HG02884 (cell line): ENCODE measurements around the gene RYR1.
"Not testable (repeated sequence)": the region's sequence is repeated elsewhere in the genome, so short reads cannot be mapped to it uniquely, and the experiment has no call there.

ENCODE experiments used
- ATAC-seq: cut with Tn5 transposase; IDR thresholded peaks from one replicate; pipeline ENCODE4 v1.9.1; 2021; ENCODE audit warnings: mild to moderate bottlenecking, moderate library complexity; ENCODE audit not compliant: unreplicated experiment

RYR1 gene

DNA sequence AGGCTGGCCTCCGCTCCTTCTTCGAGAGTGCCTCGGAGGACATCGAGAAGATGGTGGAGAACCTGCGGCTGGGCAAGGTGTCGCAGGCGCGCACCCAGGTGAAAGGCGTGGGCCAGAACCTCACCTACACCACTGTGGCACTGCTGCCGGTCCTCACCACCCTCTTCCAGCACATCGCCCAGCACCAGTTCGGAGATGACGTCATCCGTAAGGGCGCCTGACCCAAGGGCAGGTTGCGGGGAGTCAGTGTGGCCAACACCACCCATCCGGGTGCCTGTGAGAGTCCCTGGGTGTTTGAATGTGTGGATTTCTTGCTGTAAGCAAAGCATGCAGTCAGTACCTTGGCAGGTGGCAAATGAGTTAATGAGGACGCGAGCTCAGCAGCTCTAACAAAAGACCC, 78.8 kb downstream of the RYR1 start:
- ATAC-seq = no peak

DNA sequence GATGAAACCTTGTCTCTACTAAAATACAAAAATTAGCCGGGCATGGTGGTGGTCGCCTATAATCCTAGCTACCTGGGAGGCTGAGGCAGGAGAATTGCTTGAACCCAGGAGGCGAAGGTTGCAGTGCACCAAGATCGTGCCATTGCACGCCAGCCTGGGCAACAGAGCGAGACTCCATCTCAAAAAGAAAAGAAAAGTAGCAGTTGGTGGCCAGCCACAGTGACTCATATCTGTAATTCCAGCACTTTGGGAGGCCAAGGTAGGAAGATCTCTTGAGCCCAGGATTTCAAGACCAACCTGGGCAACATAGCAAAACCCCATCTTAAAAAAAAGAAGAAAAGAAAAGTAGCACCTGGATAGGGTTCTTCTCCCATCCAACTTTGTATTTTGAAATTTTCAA, 79.7 kb downstream of the RYR1 start:
- not testable (repeated sequence) for ATAC-seq

DNA sequence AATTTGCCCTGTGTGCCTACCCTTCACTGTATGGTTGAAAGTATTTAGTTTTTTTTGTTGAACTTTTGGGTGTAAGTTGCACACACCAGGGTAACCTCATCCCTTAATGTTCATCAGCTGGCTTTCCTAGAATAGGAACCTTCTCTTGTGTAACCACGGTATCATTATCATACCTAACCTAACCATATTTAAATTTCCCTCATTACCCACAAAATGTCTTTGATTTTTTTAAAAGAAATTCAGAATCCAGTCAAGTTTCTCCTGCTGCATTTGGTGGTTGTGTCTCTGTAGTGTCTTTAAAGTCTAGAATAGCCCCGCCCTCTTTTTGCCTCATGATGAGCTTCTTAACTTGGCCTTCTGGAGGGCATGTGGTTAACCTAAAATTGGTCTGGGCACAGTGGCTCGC, 80.3 kb downstream of the RYR1 start:
- ATAC-seq = no peak

DNA sequence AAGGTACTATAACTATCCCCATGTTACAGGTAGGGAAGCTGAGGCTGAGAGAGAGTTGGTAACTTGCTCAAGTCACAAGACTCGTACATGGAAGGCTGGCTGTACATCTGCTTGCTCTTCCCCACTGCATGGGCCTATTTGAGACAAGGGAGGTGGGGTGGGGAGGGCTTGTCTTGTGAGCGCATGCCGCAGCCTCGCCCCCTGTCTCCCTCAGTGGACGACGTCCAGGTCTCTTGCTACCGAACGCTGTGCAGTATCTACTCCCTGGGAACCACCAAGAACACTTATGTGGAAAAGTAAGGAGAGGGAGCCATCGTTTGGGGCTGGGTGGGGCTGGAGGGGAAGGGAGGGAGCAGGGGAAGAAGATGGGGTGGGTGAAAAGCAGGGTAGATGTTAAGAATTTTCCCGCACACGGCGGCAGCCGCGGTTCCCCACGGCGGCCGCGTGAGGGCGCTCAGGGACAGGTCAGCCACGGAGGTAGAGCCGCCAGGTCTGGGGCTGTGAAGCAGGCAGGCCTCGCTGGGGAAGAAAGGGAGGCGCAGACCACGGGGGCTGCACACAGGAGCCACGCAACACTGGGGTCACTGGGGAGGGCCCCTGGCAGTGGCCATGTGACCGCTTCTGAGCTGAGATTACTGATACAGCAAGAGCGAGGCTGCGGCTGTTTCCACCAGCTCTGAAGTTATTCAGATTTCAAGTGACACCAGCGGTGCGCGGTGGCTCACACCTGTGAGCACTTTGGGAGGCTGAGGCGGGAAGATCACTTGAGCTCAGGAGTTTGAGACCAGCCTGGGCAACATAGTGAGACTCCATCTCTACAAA, 81.5 kb downstream of the RYR1 start:
- no peak for ATAC-seq

DNA sequence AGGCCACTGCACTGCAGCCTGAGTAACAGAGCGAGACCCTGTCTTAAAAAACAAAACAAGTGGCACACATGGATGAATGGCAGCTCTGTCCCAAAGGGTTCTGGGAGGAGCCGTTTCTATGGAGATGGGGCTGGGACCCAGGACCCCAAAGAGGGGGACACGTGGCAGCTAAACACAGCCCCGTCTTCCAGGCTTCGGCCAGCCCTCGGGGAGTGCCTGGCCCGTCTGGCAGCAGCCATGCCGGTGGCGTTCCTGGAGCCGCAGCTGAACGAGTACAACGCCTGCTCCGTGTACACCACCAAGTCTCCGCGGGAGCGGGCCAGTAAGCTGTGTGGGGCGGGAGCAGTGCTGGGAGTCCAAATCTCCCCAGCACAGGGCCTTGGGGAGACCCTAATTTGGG, 82.4 kb downstream of the RYR1 start:
- ATAC-seq = no peak

DNA sequence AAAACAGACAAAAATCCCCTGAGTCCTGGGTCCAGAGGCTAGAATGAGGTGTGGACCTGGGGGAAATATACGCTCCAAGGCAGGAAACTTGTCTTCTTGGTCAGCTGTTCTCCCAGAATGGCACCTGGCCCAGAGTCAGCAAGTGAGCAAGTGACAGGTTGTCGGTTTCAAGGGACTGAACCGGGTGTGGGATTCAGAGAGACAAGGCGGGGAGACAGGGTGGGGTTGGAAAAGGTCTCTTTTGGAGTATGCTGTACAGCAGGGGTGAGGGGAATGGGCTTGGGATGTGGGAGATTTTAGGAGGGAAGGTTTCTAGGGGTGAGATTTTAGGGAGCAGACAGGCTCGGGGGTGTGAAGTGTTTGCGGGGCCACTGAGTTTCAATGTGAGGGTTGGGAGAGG, 83.3 kb downstream of the RYR1 start:
- ATAC-seq = no peak

DNA sequence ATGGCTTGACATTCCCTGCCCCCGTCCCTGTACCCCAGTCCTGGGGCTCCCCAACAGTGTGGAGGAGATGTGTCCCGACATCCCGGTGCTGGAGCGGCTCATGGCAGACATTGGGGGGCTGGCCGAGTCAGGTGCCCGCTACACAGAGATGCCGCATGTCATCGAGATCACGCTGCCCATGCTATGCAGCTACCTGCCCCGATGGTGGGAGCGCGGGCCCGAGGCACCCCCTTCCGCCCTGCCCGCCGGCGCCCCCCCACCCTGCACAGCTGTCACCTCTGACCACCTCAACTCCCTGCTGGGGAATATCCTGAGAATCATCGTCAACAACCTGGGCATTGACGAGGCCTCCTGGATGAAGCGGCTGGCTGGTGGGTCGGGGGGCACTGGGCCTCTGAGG, 83.8 kb downstream of the RYR1 start:
- ATAC-seq = no peak

DNA sequence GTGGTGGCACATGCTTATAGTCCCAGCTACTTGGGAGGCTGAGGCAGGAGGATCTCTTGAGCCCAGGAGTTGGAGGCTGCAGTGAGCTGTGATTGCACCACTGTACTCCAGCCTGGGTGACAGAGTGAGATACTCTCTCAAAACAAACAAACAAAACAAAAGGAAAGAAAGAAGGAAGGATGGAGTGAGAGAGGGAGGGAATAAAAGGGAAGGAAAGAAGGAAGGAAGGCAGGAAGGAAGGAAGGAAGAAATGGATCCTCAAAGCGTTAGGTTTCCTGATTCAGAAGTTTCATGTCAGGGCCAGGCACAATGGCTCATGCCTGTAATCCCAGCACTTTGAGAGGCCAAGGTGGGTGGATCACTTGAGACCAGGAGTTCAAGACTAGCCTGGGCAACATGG, 84.5 kb downstream of the RYR1 start:
- ATAC-seq = not testable (repeated sequence)

DNA sequence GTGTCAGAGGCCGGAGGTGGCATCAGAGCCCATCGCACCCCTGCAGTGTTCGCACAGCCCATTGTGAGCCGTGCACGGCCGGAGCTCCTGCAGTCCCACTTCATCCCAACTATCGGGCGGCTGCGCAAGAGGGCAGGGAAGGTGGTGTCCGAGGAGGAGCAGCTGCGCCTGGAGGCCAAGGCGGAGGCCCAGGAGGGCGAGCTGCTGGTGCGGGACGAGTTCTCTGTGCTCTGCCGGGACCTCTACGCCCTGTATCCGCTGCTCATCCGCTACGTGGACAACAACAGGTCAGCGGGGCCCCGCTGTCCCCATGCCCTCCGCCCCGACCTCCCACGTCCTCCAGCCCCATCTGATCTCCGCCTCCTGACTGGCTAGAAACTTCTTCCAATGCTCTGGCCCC, 85.7 kb downstream of the RYR1 start:
- ATAC-seq = no peak

DNA sequence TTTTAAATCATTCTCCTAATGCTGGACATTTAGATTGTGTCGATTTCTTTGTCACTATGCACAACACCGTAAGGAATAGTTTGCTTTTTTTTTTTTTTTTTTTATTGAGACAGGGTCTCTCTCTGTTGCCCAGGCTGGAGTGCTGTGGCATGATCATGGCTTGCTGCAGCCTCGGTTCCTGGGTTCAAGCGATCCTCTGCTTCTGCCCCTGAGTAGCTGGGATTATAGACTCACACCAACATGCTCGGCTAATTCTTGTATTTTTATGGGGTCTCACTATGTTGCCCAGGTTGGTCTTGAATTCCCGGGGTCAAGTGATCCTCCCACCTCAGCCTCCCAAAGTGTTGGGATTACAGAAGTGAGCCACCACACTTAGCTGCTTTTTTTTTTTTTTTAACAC, 86.5 kb downstream of the RYR1 start:
- no peak for ATAC-seq

DNA sequence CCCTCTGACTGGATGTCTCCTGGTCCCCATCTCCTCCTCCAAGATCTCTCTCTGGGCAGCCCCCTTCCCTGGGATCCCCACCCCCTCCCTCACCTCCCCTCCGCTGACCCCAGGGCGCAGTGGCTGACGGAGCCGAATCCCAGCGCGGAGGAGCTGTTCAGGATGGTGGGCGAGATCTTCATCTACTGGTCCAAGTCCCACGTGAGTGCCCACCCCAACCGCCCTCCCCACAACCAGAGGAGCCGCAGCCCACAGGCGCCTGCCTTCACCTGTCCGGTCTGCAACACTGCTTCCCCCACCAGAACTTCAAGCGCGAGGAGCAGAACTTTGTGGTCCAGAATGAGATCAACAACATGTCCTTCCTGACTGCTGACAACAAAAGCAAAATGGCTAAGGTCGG, 89.4 kb downstream of the RYR1 start:
- no peak for ATAC-seq

DNA sequence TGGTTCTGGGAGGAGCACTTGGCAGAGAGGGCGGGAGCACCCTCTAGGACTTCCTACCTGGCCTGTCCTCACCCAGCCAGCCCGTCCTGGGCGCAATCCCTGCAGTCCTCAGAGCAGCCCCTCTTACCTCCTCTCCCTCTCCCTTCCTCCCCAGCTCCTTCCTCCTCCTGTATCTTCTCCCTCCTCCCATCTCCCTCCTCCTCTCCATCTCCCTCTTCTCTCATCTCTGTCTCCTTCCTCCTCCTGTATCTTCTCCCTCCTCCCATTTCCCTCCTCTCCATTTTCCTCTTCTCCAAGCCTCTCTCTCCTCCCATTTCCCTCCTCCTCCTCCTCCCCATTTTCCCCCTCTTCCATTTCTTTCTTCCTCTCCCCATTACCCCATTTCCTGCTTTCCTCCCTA, 89.8 kb downstream of the RYR1 start:
- no peak for ATAC-seq

DNA sequence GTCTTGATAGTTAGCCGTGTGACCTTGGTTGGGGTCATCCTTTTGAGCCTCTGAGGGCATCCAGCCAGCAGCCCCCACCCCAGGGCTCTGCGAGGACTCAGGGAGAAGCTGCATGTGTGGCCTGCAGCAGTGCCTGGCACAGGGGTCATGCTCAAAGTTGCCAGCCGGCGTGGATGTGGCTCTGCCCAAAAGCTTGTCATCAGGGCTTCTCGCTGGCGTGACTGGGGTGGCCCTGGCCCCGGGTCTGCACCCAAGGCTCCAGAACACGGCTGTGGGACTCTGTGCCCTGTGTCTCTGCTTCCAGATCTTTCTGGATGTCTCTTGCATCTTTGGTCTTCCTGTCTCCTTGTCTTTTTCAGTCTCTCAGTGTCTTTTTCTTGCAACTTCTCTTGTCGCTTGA, 90.9 kb downstream of the RYR1 start:
- no peak for ATAC-seq

DNA sequence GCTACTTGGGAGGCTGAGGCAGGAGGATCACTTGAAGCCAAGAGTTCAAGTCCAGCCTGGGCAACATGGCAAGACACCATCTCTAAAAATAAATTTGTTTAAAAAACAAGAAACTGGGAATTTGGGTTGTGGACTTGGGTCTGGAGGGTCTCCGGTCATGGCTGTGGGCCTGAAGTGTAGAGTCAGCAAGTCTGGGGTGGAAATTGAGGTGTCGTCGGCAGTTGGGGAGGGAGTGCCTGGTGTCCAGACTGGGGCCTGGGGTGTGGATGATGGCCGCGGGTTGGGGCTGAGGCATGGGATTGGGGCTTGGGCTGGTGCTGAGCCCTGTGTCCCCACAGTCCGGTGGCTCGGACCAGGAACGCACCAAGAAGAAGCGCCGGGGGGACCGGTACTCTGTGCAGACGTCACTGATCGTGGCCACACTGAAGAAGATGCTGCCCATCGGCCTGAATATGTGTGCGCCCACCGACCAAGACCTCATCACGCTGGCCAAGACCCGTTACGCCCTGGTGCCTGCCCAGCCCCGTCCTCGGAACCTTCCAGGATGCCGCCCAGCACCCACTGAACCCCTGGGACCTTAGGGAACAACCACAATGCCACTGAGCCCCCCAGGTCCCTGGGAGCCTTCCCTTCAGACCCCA, 91.6 kb downstream of the RYR1 start:
- no peak for ATAC-seq

DNA sequence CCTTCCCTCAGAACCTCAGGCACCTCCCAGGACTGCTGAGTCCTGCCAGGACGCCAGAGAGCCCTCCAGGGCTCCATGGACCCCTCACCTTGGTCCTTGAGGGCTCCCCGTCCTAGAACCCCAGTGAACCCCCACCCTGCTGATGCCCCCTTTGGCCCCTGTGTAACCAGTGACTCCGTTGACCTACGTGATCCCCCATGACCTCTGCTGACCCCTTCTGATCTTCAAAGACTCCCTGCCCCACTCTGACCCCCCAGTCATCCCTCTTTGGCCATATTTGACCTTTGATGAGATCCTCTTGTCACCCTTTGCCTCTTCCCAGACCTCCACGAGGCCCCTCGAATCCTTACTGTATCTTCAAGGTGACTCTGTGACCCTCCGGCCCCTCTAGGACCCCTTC, 92.9 kb downstream of the RYR1 start:
- no peak for ATAC-seq

DNA sequence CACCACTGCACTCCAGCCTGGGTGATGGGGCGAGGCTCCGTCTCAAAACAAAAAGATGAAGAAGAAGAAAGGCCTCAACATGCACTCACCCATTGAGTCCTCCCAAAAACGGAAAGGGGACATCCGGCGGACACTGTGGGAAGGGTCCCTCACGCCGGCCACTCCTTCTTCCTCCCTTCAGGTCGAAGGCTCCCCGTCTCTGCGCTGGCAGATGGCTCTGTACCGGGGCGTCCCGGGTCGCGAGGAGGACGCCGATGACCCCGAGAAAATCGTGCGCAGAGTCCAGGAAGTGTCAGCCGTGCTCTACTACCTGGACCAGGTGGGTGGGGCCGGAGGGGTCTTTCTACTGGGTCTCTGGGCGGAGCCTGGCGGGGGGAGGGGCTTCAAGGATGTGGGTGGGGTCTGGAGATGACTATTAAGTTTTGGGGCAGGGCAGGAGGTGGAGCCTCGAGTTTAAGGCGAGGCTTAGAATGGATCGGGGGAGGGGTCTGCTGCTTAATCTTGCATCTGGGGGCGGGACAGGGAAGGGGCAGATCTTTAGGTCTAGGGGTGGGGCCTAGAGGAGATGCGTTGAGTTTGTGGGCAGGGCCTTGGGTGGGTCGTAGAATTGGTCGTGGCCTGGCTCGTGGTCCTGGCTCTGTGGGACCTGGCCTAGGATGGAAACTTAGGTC, 94.1 kb downstream of the RYR1 start:
- ATAC-seq = no peak

DNA sequence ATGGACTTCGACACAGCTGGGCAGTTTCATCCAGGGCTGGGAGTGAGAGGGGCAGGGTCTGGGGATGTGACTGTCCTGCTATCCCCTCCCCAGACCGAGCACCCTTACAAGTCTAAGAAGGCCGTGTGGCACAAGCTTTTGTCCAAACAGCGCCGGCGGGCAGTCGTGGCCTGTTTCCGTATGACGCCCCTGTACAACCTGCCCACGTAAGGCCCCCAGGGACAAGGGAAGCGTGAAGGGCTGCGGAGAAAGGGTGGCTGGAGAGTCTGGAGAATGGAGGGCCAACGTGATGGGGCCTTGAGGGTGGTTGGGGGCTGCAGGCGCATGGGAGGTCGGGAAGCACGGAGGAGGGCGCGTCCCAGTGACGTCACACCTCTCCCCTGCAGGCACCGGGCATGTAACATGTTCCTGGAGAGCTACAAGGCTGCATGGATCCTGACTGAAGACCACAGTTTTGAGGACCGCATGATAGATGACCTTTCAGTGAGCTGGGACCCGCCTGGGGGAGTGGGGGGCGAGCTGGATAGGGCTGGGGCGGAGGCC, 94.8 kb downstream of the RYR1 start:
- no peak for ATAC-seq

DNA sequence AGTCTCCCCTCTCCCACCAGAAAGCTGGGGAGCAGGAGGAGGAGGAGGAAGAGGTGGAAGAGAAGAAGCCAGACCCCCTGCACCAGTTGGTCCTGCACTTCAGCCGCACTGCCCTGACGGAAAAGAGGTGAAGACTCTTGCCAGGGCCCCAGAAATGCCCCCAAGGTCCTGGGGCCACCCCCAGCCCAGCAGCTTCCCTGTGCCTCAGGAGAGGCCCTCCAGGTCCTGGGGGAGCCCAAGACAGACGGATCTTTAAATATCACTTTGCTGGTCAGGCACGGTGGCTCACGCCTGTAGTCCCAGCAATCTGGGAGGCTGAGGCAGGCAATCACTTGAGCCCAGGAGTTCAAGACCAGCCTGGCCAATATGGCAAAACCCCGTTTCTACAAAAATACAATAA, 95.4 kb downstream of the RYR1 start:
- ATAC-seq = no peak

DNA sequence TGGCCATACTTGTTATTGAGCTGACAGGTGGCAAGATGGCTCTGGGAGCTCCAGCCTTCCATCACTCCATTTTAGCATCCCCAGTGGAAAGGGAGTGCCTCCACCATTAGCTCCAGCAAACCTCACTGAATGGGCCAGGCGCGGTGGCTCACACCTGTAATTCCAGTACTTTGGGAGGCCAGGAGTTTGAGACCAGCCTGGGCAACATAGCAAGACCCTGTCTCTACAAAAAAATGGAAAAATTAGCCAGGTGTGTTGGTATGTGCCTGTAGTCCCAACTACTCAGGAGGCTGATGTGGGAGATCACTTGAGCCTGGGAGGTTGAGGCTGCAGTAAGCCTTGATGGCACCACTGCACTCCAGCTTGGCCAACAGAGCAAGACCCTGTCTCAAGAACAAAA, 98.0 kb downstream of the RYR1 start:
- no peak for ATAC-seq

DNA sequence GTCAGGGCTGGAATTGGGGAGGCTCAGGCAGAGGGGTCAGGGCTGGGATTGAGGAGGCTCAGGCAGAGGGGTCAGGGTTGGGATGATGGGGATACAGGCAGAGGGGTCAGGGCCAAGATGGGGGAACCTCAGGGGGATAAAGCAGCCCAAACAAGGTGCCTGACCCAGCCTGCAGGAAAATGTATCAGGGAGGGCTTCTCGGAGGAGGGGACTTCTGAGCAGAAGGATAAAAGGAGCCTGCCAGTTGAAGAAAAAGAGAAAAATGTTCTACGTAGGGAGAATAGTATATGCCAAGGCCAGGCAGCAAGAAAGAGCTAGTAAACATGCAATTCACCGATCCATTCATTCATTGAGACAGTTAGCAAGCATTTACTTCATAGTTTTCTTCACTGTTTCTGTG, 99.4 kb downstream of the RYR1 start:
- no peak for ATAC-seq

DNA sequence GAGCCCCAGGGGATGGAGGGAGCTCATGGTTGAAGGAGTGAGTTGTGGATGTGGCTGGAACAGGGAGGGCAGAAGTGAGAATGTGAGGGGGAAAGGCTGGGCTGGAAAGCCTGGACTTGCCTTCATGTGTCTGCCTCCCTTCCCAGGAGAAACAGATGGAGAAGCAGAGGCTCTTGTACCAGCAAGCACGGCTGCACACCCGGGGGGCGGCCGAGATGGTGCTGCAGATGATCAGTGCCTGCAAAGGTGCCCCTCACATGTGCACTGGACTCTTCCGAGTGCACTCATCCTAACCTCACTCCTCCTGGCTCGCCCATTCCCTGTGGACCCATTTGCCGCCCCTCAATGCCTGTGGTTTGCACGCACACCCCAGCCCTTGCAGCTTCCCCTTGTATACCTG, 101.1 kb downstream of the RYR1 start:
- no peak for ATAC-seq

DNA sequence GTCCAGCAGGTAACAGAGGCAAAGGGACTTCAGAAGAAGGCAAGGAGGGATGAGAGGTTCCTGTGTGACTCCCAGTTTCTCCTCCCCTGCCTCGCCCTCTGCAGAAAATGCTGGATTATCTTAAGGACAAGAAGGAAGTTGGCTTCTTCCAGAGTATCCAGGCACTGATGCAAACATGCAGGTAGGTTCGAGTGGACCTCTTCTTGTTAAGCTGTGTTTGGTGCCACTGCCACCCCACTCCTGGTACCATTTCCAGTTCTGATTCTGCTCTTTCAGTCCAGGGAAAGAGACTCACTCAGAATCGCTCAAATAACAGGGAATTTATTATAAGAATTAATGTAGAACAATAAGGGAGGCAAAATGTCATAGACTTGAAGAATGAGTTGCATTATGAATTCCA, 101.7 kb downstream of the RYR1 start:
- ATAC-seq = no peak
